NCI-H345 treated with DMSO at 0.1 percent for 48 hours (cell line): ENCODE measurements around the gene TRIM6.
"Not testable (repeated sequence)": the region's sequence is repeated elsewhere in the genome, so short reads cannot be mapped to it uniquely, and the experiment has no call there.

Experiments used
- DNase-seq: peaks from one replicate; lab custom pipeline; 2025; ENCODE audit not compliant: unreplicated experiment; lab: John Stamatoyannopoulos, UW

The TRIM6 gene

GRCh38 chr11:5602791-5603190, 6.4 kb downstream of the TRIM6 start:
- not testable (repeated sequence) for DNase-seq

- no peak for DNase-seq
Measured at GRCh38 chr11:5603326-5603725, 6.9 kb downstream of the TRIM6 start.

DNA sequence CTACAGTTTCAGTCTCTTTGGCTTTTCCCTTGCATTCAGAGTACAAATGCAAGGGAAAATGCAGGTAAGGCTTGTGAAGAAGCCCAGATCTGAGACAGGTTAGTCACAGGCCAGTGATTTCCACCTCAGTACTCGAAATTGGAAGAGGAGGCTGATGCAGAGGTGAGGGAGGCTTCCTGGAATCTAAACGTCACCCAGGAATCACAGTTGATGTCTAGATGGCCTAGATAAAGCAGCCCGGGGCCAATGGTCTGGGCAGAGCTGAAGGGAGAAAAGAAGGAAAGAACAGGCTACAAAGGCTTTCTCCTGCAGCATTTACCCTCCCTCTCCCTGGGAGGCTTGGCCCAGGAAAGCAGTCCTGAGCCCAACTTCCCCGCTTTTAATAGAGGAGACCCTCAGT, 8.5 kb downstream of the TRIM6 start:
- no peak for DNase-seq

DNA sequence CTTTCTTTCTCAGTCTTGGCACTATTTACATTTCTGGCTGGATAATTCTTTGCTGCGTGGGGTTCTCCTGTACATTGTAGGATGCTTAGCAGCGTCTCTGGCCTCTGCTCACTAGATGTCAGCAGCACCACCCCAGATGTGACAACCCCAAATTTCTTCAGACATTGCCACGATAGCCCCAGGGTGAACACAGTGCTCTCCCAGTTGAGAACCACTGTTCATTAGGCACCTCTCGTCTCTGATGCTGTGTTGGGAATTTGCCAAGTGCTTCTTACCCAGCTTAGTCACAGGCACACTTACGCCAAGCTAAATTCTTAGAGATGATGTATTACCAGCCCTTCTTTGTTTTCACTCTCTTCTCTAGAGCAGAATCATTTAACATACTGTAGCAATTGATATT, 9.4 kb downstream of the TRIM6 start:
- no peak for DNase-seq

GRCh38 chr11:5608808-5609207, 12.4 kb downstream of the TRIM6 start:
- DNase-seq, result no peak

- DNase-seq, result no peak
Measured at GRCh38 chr11:5610446-5610845, 14.0 kb downstream of the TRIM6 start.

DNA sequence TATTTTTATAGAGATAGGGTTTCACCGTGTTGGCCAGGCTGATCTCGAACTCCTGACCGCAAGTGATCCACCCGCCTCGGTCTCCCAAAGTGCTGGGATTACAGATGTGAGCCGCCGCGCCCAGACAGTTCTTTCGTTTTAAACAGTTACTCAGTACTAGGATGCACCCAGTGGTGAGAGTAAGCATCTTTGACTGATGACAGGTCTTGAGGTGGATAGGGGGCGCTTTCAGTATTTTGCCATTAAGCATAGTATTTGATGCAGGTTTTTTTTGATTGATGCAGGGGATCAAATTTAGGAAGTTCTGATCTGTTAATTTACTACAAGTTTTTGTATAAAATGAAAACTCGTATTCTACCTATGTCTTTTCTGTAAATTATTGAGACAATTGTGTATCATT, 15.2 kb downstream of the TRIM6 start:
- DNase-seq, result no peak

GRCh38 chr11:5618807-5619206, 22.4 kb downstream of the TRIM6 start:
- DNase-seq, result no peak

- no peak for DNase-seq
Measured at GRCh38 chr11:5620651-5621521, 24.4 kb downstream of the TRIM6 start.

- no peak for DNase-seq
Measured at GRCh38 chr11:5621580-5621979, 25.1 kb downstream of the TRIM6 start.

- DNase-seq, result no peak
Measured at GRCh38 chr11:5622802-5623201, 26.4 kb downstream of the TRIM6 start.

DNA sequence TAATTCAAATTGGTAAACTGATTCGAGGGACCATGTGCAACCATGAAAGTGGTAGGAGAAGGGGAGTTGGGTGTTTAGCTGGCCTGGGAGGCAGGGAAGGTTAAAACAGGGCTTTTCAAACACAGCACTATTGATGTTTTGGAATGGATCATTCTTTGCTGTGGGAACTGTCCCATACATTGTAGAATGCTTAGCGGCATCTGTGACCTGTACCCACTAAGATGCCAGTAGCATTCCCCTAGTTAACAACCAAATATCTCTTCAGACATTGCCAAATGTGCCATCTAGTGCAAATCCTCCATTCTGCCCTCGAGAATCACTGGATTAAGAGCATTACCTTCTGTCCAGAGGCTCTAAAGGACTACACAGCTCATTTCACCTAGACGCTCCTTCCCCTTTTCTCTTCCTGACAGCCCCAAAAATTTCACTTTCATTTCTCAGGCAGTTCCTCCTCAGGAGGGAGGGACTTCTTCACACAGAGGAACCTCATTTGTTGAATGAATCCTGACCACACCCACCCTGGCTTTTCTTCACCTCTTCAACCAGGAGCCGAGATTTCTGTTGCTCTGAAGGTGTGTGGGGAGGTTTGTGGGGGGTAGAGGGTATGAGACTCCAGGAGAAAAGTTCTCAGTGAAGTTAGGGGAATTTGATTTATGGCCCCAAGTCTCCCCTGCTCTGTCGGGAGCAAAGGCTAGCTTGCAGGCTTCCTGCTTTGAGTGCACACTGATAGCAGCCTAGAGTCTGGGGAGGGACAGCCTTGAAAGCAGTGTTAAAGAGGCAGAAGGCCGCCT, 28.2 kb downstream of the TRIM6 start, which contains the start of gene TRIM34:
Gene TRIM34 (plus strand): TSS at position 513 of the 791 bp plus-strand sequence. CDS start 7,331 bp downstream, outside the sequence.
- DNase-seq, result no peak

DNA sequence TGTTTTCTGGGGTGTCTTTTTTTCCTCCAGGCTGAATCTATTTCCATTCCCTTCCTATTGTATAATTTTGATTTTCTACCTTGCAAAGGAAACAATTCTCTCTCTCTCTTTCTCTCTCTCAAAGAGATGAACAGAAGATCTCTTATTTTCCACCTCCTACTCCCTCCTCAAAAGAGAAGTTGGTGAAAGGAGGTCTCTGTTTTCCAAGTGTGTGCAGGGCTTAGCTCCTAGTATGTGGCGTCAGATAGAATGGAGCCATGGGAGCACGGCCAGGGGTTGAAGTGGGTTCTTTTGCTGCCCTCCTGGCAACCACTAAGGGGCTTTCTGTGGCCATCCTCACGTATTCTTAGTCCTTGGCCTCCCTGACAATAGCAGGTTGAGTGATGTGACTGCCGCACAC, 28.8 kb downstream of the TRIM6 start:
- DNase-seq, result no peak

GRCh38 chr11:5626196-5626595, 29.8 kb downstream of the TRIM6 start:
- no peak for DNase-seq

GRCh38 chr11:5631417-5631816, 35.0 kb downstream of the TRIM6 start:
- DNase-seq, result no peak

DNA sequence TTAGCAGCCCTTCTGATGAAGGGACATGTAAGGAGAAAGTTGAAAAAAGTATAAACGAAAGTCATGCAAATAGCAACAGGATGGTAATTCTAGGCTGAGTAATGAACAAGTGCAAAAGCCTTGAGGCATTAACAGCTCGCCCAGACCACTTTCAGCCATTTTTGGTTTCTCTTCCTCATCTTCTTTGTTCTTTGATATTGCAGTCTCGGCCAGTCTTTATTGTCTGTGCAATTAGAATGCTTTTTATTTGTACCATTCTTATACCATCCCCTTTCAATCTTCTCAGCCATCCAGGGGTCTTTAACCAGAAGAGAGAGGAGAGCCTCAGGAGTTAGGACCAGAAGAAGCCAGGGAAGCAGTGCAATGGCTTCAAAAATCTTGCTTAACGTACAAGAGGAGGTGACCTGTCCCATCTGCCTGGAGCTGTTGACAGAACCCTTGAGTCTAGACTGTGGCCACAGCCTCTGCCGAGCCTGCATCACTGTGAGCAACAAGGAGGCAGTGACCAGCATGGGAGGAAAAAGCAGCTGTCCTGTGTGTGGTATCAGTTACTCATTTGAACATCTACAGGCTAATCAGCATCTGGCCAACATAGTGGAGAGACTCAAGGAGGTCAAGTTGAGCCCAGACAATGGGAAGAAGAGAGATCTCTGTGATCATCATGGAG, 35.7 kb downstream of the TRIM6 start:
- no peak for DNase-seq

GRCh38 chr11:5639953-5640352, 43.5 kb downstream of the TRIM6 start:
- no peak for DNase-seq

- no peak for DNase-seq
Measured at GRCh38 chr11:5643585-5643984, 47.1 kb downstream of the TRIM6 start.

DNA sequence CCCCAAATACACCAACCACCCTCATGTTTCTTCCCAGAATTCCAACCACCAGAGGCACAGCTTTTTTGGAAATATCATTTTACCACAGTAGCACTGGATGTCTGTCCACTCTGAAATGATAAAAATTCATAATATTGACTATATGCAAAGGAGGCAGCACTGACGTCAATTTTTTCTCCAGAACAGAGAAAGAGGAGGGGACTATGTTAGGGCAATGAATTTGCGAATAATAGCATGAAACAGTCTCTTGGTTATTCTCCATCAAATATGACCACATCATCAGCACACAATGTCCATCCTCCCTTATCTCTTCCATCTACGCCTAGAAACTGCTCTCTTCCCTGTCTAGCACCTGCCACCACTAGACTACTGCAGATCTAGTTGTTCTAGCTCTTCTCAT, 49.7 kb downstream of the TRIM6 start:
- no peak for DNase-seq

DNA sequence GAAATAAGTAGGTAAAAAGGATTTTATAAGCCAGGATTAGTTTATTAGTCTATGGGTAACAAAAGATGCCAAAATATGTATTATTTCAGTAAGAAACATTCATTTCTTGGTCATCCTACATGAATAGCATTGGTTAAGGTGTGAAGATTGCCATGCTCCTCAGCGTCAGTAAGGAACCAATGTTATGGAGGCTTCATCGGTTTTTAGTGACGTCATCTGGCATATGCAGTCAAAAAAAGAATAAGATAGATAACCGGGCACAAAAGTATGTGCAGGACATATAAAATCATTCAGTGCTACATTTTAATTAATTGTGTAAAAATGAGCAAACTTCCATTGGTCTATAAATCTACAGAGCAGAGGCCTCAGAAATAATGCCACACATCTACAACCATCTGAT, 59.0 kb downstream of the TRIM6 start:
- no peak for DNase-seq

GRCh38 chr11:5656956-5657355, 60.5 kb downstream of the TRIM6 start:
- DNase-seq, result not testable (repeated sequence)

GRCh38 chr11:5658318-5658717, 61.9 kb downstream of the TRIM6 start:
- no peak for DNase-seq
